ENCODE measurements around the gene C6orf62. TPM values are rescaled to one million over a fixed set of nuclear protein-coding genes. Genes with fewer than 3 reads are reported as not detected.
A peak's percentile ranks its signal among the peaks of the same experiment; 100 is the strongest.
"Not testable (repeated sequence)": the region's sequence is repeated elsewhere in the genome, so short reads cannot be mapped to it uniquely, and the experiment has no call there.

Gene C6orf62
- polyA plus RNA-seq (ENCODE audit: insufficient read depth in 1 of 5, insufficient read length in 5 of 5, low replicate concordance in 1 of 5), result 100 to 1,000 TPM; 106 to 135 (median 129) TPM
- long read RNA-seq, donor 1, full-length matches to known transcripts, result 193 of 238 reads
- long read RNA-seq, donor 1, partial matches to known transcripts, result 28 of 238 reads
- long read RNA-seq, donor 1, other reads (novel, unspliced or antisense), result 17 of 238 reads
- long read RNA-seq, donor 2, full-length matches to known transcripts, result 98 of 108 reads
- long read RNA-seq, donor 2, partial matches to known transcripts, result 10 of 108 reads
- long read RNA-seq, donor 2, other reads (novel, unspliced or antisense), result 0 of 108 reads
- long read RNA-seq, donor 3, full-length matches to known transcripts, result 159 of 254 reads
- long read RNA-seq, donor 3, partial matches to known transcripts, result 95 of 254 reads
- long read RNA-seq, donor 3, other reads (novel, unspliced or antisense), result 0 of 254 reads
- long read RNA-seq, donor 4, full-length matches to known transcripts, result 115 of 136 reads
- long read RNA-seq, donor 4, partial matches to known transcripts, result 21 of 136 reads
- long read RNA-seq, donor 4, other reads (novel, unspliced or antisense), result 0 of 136 reads
- long read RNA-seq, donor 5, full-length matches to known transcripts, result 123 of 195 reads
- long read RNA-seq, donor 5, partial matches to known transcripts, result 72 of 195 reads
- long read RNA-seq, donor 5, other reads (novel, unspliced or antisense), result 0 of 195 reads
- long read RNA-seq, donor 6, full-length matches to known transcripts, result 182 of 271 reads
- long read RNA-seq, donor 6, partial matches to known transcripts, result 80 of 271 reads
- long read RNA-seq, donor 6, other reads (novel, unspliced or antisense), result 9 of 271 reads
- long read RNA-seq, donor 7, full-length matches to known transcripts, result 196 of 215 reads
- long read RNA-seq, donor 7, partial matches to known transcripts, result 13 of 215 reads
- long read RNA-seq, donor 7, other reads (novel, unspliced or antisense), result 6 of 215 reads
- long read RNA-seq, donor 8, full-length matches to known transcripts, result 88 of 116 reads
- long read RNA-seq, donor 8, partial matches to known transcripts, result 28 of 116 reads
- long read RNA-seq, donor 8, other reads (novel, unspliced or antisense), result 0 of 116 reads

- no peak for DNase-seq
These were observed at the start of gene C6orf62 for GRCh38 chr6:24719125-24719971. Gene C6orf62, minus strand, starts transcription at chr6:24719154. Its CDS starts 486 bp downstream, at chr6:24718668.

- no peak for DNase-seq
These were observed 49.4 kb upstream of the C6orf62 start for GRCh38 chr6:24768361-24768760.

GRCh38 chr6:24766680-24767462 is 47.9 kb upstream of the C6orf62 start:
- DNase-seq, result no peak

GRCh38 chr6:24765968-24766367 is 47.0 kb upstream of the C6orf62 start:
- not testable (repeated sequence) for DNase-seq

GRCh38 chr6:24764833-24765828 is 46.2 kb upstream of the C6orf62 start:
- not testable (repeated sequence) for DNase-seq

- DNase-seq, result peak; percentile 43 to 46
These were observed 44.6 kb upstream of the C6orf62 start for GRCh38 chr6:24763578-24763977.

- DNase-seq, result no peak
These were observed 42.9 kb upstream of the C6orf62 start for GRCh38 chr6:24761851-24762250.

- DNase-seq, result no peak
These were observed 42.4 kb upstream of the C6orf62 start for GRCh38 chr6:24761193-24761835.

GRCh38 chr6:24760210-24760609 is 41.3 kb upstream of the C6orf62 start:
- DNase-seq, result no peak

- DNase-seq, result no peak
These were observed 40.8 kb upstream of the C6orf62 start for GRCh38 chr6:24759718-24760117.

- no peak for DNase-seq
These were observed 38.7 kb upstream of the C6orf62 start for GRCh38 chr6:24757611-24758010.

- DNase-seq, result no peak
These were observed 36.3 kb upstream of the C6orf62 start for GRCh38 chr6:24755279-24755678.

GRCh38 chr6:24754378-24754777 is 35.4 kb upstream of the C6orf62 start:
- DNase-seq, result not testable (repeated sequence)

GRCh38 chr6:24753545-24753944 is 34.6 kb upstream of the C6orf62 start:
- DNase-seq, result no peak

- no peak for DNase-seq
These were observed 34.1 kb upstream of the C6orf62 start for GRCh38 chr6:24752917-24753492.

- DNase-seq, result no peak
These were observed 33.5 kb upstream of the C6orf62 start for GRCh38 chr6:24752503-24752902.

- not testable (repeated sequence) for DNase-seq
These were observed 31.9 kb upstream of the C6orf62 start for GRCh38 chr6:24750878-24751277.

- DNase-seq, result no peak
These were observed 30.3 kb upstream of the C6orf62 start for GRCh38 chr6:24749297-24749696.

Data from right lung (tissue), 10 donors.